B cell (primary cell): ENCODE data around the gene MAN2B2. TPM values are rescaled to one million over a fixed set of nuclear protein-coding genes. Genes with fewer than 3 reads are reported as not detected.

Experiments used
- ATAC-seq: fragments of 200-7000 bp; cut with Tn5 transposase; one replicate; pipeline ENCODE4 v1.10.0; 2021; ENCODE audit warnings: low read depth, mild to moderate bottlenecking, moderate number of reproducible peaks, moderate library complexity
- CTCF ChIA-PET: fragments of 350-600 bp; sonication (Branson Sonifier 250); formaldehyde crosslinking; loops from one replicate; lab custom pipeline; 2021; ENCODE audit warnings: antibody characterized with exemption, inconsistent platforms; lab: Charles Lee
- POLR2A ChIA-PET: fragments of 350-600 bp; sonication (Branson Sonifier 250); formaldehyde crosslinking; loops from one replicate; lab custom pipeline; 2021; ENCODE audit warnings: antibody characterized with exemption; lab: Charles Lee
- DNase-seq: peaks from one replicate; pipeline ENCODE4 v3.0.0; 2013
- H2AFZ ChIP-seq: 2 replicates; pipeline ENCODE4 v1.6.1; 2012; ENCODE audit warnings: mild to moderate bottlenecking, low read depth, low read length; ENCODE audit not compliant: insufficient read depth, poor library complexity, severe bottlenecking
- H3K27ac ChIP-seq, 2 donors: 1 replicate in 1 of 2; 2 replicates in 1 of 2; pipeline ENCODE4 v1.5.1; 2012 to 2013; ENCODE audit warnings: low read length in 2 of 2, mild to moderate bottlenecking in 2 of 2, moderate library complexity in 1 of 2
- H3K27me3 ChIP-seq, 4 experiments: fragments of 200-600 bp in 1 of 4; sonication (generic) in 1 of 4; replicated peaks in 1 of 4; 1 replicate in 2 of 4; 2 replicates in 2 of 4; pipeline versions ENCODE4 v1.6.1 to v1.7.0; 2013 to 2016; ENCODE audit warnings: low read length in 3 of 4, mild to moderate bottlenecking in 2 of 4, mixed read lengths in 1 of 4, moderate library complexity in 1 of 4; ENCODE audit not compliant: insufficient read depth in 4 of 4, control insufficient read depth in 3 of 4; ENCODE audit errors: control extremely low read depth in 1 of 4
- H3K36me3 ChIP-seq, 2 experiments: replicated peaks in 1 of 2; 1 replicate in 1 of 2; 2 replicates in 1 of 2; pipeline versions ENCODE4 v1.6.1 to v1.7.1; 2013; ENCODE audit warnings: low read length in 1 of 2; ENCODE audit not compliant: insufficient read depth in 2 of 2, control insufficient read depth in 1 of 2; ENCODE audit errors: control extremely low read depth in 1 of 2, extremely low read depth in 1 of 2
- H3K4me1 ChIP-seq, 2 donors: fragments of 200-600 bp in 1 of 2; sonication (generic) in 1 of 2; 1 replicate in 1 of 2; 2 replicates in 1 of 2; pipeline versions ENCODE4 v1.5.1 to v1.6.1; 2013 to 2017; ENCODE audit warnings: low read length in 2 of 2; ENCODE audit not compliant: control insufficient read depth in 2 of 2, insufficient read depth in 2 of 2
- H3K4me2 ChIP-seq: replicated peaks from 2 replicates; pipeline ENCODE3; 2012; ENCODE audit warnings: mild to moderate bottlenecking, low read depth, low read length; ENCODE audit not compliant: poor library complexity, severe bottlenecking
- H3K4me3 ChIP-seq, 5 experiments: fragments of 200-600 bp in 1 of 5; sonication (generic) in 1 of 5; 1 replicate in 3 of 5; 2 replicates in 2 of 5; pipeline versions ENCODE4 v1.5.1 to v1.7.0; 2011 to 2016; ENCODE audit warnings: low read length in 4 of 5, mild to moderate bottlenecking in 4 of 5, low read depth in 2 of 5, control low read depth in 1 of 5, moderate library complexity in 1 of 5; ENCODE audit not compliant: insufficient read depth in 1 of 5; ENCODE audit errors: control extremely low read depth in 1 of 5, extremely low read depth in 1 of 5
- H3K79me2 ChIP-seq: fragments of 200-600 bp; sonication (generic); one replicate; pipeline ENCODE4 v1.6.0; 2016; ENCODE audit warnings: low read length; ENCODE audit not compliant: control insufficient read depth, insufficient read depth
- H3K9ac ChIP-seq: fragments of 200-600 bp; sonication (generic); 2 replicates; pipeline ENCODE4 v1.6.1; 2017; ENCODE audit warnings: mild to moderate bottlenecking, low read length, moderate library complexity
- H3K9me3 ChIP-seq, 3 donors: one replicate each; pipeline versions ENCODE4 v1.6.1 to v1.7.1; 2013; ENCODE audit warnings: low read length in 2 of 3; ENCODE audit not compliant: control insufficient read depth in 2 of 3, insufficient read depth in 1 of 3; ENCODE audit errors: control extremely low read depth in 1 of 3
- H4K20me1 ChIP-seq: 2 replicates; pipeline ENCODE4 v1.6.0; 2012; ENCODE audit warnings: mild to moderate bottlenecking, low read length; ENCODE audit not compliant: insufficient read depth, control insufficient read depth, poor library complexity, severe bottlenecking
- H3K27ac Mint-ChIP-seq: one replicate; pipeline ENCODE4 v1.8.0; 2021; ENCODE audit warnings: mixed read lengths
- H3K27me3 Mint-ChIP-seq: one replicate; pipeline ENCODE4 v1.8.0; 2021; ENCODE audit warnings: mixed read lengths
- H3K4me1 Mint-ChIP-seq: one replicate; pipeline ENCODE4 v1.8.0; 2021; ENCODE audit warnings: mixed read lengths
- H3K4me3 Mint-ChIP-seq: one replicate; pipeline ENCODE4 v1.8.0; 2021; ENCODE audit warnings: mixed read lengths
- H3K9me3 Mint-ChIP-seq: one replicate; pipeline ENCODE4 v1.8.0; 2022; ENCODE audit warnings: mixed read lengths; ENCODE audit not compliant: insufficient read depth
- CTCF ChIP-seq: fragments of 200-600 bp; IDR thresholded peaks from one replicate; pipeline ENCODE4 v1.8.0; 2022; ENCODE audit warnings: antibody characterized with exemption, mild to moderate bottlenecking
- EZH2 ChIP-seq: IDR thresholded peaks from 2 replicates; pipeline ENCODE4 v1.6.1; 2012; ENCODE audit warnings: borderline replicate concordance, low read depth, mild to moderate bottlenecking, moderate library complexity, low read length; ENCODE audit not compliant: insufficient read depth, poor library complexity, severe bottlenecking
- WGBS: methylation state at CpG from one replicate; pipeline ENCODE4 v1.1.5; 2013; ENCODE audit warnings: missing lambda C conversion rate; ENCODE audit not compliant: insufficient coverage; 5-methylcytosine and 5-hydroxymethylcytosine counted together
- intact Hi-C: fragments of 100-400 bp; cut with micrococcal nuclease; formaldehyde crosslinking; loops from one replicate; pipeline ENCODE4 v1.10.0; 2022
- polyA plus RNA-seq: library from polyadenylated mRNA; depleted of rRNA; stranded (reverse); fragments of >200 nt; gene quantifications from 2 replicates; pipeline ENCODE4 v1.2.3, GENCODE V29; 2012
- total RNA-seq, 2 donors: library from RNA; stranded (reverse); fragments of 120-200 nt in 1 of 2; gene quantifications; 1 replicate in 1 of 2; 2 replicates in 1 of 2; pipeline versions ENCODE4 v1.2.3 to v1.2.4, GENCODE V29; 2013 to 2022

MAN2B2 gene
- total and polyA plus RNA-seq, 2 donors (not counting 1 experiment from before 2014, with no cell fraction given): 35.0 to 37.0 TPM

GRCh38 chr4:6548201-6548881, 26.6 kb upstream of the MAN2B2 start:
- ATAC-seq (no peak), DNase-seq (no peak)
- Mint-ChIP-seq H3K9me3 (peaks cover 4% of the 10 kb centered on the region), H3K4me1 (no peaks in the 10 kb centered on the region), H3K27ac (no peak overlapping the region), H3K27me3 (peaks cover 40% of the 10 kb centered on the region), H3K4me3 (no peak overlapping the region)
- 84% methylated on average over 5 of the region's 8 CpGs for WGBS
- no peak overlapping the region for H3K9ac ChIP-seq
- ChIA-PET POLR2A (no interaction called here), CTCF (interaction anchor here (2.8 kb wide), 1 partner anchor 297 kb away, joined by 21 read pairs; no protein-coding TSS in a partner anchor)
- no peak overlapping the region for H3K4me3 ChIP-seq
- no peaks in the 10 kb centered on the region for H3K36me3 ChIP-seq
- intact Hi-C loops: no loop called here
- peaks cover 0 to 19% (median 0%) of the 10 kb centered on the region in 4 experiments for H3K27me3 ChIP-seq
- no peaks in the 10 kb centered on the region for H4K20me1 ChIP-seq
- no peaks in the 10 kb centered on the region for H3K79me2 ChIP-seq
- no peak overlapping the region for H3K27ac ChIP-seq
- no peak overlapping the region for H2AFZ ChIP-seq
- no peaks in the 10 kb centered on the region for H3K4me1 ChIP-seq
- TF ChIP-seq CTCF: no peak
- no peak for TF ChIP-seq EZH2
- peaks cover 0 to 21% (median 2%) of the 10 kb centered on the region in 3 donors for H3K9me3 ChIP-seq
- no peak overlapping the region for H3K4me2 ChIP-seq

- no peak for TF ChIP-seq EZH2
- TF ChIP-seq CTCF: no peak
- H3K4me3 Mint-ChIP-seq: no peak overlapping the region
- H2AFZ ChIP-seq: no peak overlapping the region
- H3K27me3 Mint-ChIP-seq: peaks cover 44% of the 10 kb centered on the region
- H3K4me2 ChIP-seq: no peak overlapping the region
- CTCF ChIA-PET: interaction anchor here (0.7 kb wide), 1 partner anchor 210 kb away, joined by 3 read pairs; no protein-coding TSS in a partner anchor
- intact Hi-C loops: no loop called here
- no peaks in the 10 kb centered on the region for H3K4me1 Mint-ChIP-seq
- H3K79me2 ChIP-seq: no peaks in the 10 kb centered on the region
- peaks cover 0 to 19% (median 0%) of the 10 kb centered on the region in 4 experiments for H3K27me3 ChIP-seq
- H3K27ac Mint-ChIP-seq: no peak overlapping the region
- no peak overlapping the region for H3K9ac ChIP-seq
- no peaks in the 10 kb centered on the region for H3K4me1 ChIP-seq
- ATAC-seq: no peak
- DNase-seq: no peak
- H4K20me1 ChIP-seq: no peaks in the 10 kb centered on the region
- no peak overlapping the region for H3K4me3 ChIP-seq
- peaks cover 0 to 20% (median 2%) of the 10 kb centered on the region in 3 donors for H3K9me3 ChIP-seq
- no peak overlapping the region for H3K27ac ChIP-seq
- WGBS: 58% methylated on average over 1 of the region's 4 CpGs
- POLR2A ChIA-PET: no interaction called here
- no peaks in the 10 kb centered on the region for H3K36me3 ChIP-seq
- peaks cover 4% of the 10 kb centered on the region for H3K9me3 Mint-ChIP-seq
Measured at GRCh38 chr4:6548882-6549230, 26.1 kb upstream of the MAN2B2 start.
